Measurements from ENCODE around the gene XIRP2.

DNA sequence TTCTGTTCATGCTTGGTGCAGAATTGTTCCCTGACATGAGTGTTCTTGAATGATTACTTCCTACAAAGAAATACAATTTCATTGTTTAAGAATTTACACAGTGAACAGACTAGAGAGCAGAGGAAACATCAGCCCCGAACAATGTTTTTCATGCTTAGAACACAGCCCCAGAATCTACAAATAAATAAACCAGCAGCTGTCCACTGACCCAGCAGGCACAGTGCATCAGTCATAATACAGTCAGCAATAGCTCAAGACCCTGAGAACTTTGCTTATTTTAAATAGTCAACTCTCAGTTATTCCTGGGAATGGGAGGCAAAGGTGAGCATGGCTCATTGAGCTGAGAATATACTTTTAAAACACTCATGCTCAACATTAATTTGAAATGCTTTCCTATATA is 38.4 kb downstream of the XIRP2 start:
- no peak for TF ChIP-seq POLR2A (IDR thresholded peaks at IDR 0.05; ENCODE audit: low read depth, low read length)
- TF ChIP-seq POLR2AphosphoS5 (IDR thresholded peaks at IDR 0.05; ENCODE audit: low read depth, low read length) = no peak
- TF ChIP-seq POU2F2 (IDR thresholded peaks at IDR 0.05; ENCODE audit: low read depth, low read length) = no peak
- TF ChIP-seq TAF1 (IDR thresholded peaks at IDR 0.05; ENCODE audit: low read depth, low read length) = no peak

Measured in GM12891 (cell line).